ENCODE measurements around the gene PSMB7.

DNA sequence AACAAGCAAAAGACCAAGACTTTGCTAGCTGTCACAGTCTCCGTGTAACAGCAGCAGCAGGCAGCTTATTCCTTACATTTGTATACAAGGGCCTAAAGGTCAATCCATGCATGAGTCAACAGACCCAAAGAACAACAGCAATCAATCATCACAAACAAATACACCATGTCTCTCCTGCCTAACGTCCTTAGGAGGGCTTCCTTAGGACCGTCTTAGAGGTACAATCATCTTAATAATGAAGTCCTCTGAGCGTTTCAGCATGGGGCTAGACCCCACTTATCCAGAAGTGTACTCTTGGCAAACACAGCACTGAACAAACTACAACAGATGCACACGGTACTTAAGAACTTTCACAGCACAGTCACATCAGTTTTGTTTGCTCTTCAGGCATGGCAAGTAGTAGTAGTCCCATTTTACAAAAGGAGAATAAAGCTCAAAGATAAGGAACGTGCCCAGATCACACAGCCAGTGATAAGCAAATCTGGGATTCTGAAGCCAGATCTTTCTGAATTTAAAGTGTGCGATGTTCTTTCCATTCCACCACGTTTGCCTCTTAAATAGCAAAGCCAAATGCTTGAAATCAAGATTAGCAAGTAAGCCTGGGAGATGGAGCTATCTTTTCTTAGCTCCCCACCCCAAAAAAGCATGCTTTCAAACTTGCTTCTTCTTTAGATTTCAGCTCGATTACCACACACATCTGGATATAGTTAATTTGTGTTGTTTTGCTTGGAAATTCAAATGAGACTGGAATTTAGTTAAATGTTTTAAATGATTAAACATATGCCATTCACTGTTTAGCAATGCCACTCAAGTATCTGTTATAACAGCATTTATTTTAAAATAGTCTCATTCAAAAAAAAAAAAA, 24.2 kb downstream of the PSMB7 start:
- TF ChIP-seq EZH2 (IDR thresholded peaks at IDR 0.05; ENCODE audit: borderline replicate concordance, low read depth, low read length, poor library complexity, severe bottlenecking), result no peak
- TF ChIP-seq CTCF (conservative IDR thresholded peaks at IDR 0.05; ENCODE audit: low read depth, low read length), result no peak
